HG03460 (cell line): ENCODE results near the gene SLIRP.
A peak's percentile ranks its signal among the peaks of the same experiment; 100 is the strongest.
"Not testable (repeated sequence)": the region's sequence is repeated elsewhere in the genome, so short reads cannot be mapped to it uniquely, and the experiment has no call there.

Source experiments
- ATAC-seq: cut with Tn5 transposase; IDR thresholded peaks from one replicate; pipeline ENCODE4 v1.9.1; 2021; ENCODE audit not compliant: unreplicated experiment

SLIRP gene

DNA sequence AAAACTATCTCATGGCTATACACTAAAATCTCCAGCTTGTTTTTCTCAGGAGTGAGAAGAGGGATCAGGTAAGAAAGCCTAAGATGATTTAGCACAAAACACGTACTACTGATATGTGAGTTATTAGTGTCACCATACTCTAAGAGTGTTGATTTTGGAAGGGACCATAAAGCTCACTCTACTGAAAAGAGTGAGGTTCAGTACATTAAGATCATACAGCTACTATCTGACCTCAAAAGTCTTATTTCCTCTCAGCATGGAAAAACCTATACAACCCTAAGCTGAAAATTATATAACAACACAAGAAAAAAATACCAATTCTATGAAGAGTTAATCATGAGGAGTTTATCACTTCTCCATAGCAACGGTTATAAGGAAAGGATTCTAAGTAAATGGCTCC, 33.5 kb downstream of the SLIRP start:
- ATAC-seq: no peak

DNA sequence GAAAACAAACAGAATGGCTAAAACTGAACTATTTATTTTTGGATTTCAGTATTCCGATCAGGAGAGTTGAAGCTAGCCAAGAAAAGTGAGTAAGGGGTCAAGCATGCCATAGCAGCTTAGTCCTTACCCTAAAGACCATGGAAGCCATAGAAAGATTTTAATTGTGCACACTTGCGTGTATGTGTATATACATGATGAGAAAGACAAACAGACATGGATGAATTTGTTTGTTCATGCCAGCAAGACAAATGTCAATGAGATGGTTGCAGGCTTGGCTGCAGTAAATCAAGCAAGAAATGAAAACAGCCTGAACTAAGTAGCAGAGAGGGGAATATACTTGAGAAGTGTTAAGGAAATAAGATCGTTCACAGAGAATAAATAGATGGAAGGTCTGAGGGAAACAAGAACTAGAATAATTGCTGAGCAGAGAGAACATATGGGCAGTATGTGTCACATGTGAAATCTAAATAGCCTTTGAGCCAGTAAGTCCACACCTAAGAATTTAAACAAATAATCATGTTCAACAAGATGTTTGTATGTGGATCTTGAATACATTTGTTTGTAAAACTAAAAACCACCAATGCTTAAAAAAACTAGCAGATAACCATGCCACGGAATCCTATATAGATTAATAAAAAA, 38.3 kb downstream of the SLIRP start:
- ATAC-seq: no peak

DNA sequence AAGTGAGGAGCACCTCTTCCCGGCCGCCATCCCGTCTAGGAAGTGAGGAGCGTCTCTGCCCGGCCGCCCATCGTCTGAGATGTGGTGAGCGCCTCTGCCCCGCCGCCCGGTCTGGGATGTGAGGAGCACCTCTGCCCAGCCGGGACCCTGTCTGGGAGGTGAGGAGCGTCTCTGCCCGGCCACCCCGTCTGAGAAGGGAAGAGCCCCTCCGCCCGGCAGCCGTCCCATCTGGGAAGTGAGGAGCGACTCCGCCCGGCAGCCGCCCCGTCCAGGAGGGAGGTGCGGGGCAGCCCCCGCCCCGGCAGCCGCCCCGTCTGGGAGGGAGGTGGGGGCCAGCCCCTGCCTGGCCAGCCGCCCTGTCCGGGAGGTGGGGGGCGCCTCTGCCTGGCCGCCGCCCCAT, 39.5 kb downstream of the SLIRP start:
- ATAC-seq: not testable (repeated sequence)

DNA sequence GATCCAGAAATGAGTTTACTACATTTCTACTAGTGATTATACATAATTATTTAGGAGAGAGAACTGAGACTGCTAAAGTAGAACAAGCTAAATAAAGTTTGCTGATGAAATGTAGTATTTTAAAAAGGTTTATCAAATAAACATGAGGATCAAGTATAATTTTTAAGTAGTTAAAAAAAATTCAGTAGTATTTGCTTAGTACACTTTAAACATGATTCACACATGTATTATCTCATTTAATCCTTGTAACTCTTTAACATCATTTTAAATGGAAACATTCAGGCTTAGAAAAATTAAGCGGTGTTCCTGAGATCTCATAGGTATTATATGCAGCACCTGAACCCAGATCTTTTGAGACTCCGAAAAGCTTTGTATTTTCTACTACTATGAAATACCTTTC, 44.4 kb downstream of the SLIRP start:
- no peak for ATAC-seq

DNA sequence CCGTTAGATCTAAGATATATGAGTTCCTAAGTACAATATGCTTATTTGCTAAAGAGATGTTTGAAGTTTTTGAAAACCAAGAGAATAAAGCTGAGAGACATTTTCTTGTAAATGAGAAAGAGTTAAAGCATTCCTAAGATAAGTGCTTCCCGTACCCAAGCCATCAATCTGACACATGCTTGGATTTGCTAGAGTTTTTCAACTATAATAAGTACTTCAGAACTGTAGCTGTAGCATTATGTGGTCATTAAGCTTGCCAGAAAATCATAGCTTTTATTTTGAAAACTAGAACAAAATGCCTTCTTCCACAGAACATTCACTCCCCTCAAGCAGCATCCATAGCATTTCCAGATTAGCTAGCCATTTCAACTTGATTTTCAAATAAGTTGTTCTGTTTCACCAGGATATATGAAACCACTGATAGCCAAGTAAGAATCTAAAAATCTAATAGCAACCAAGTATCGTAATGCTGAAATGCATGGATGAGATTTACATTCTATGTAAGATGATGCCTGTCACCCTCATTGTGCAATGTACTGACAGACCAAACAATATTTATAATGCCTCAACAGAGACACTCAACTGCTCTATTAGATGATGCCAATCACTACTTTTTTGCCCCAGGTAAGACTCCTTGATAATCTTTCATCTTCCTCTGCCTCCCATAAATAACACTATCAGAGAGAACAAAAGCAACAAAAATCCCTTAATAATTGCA, 45.1 kb downstream of the SLIRP start:
- ATAC-seq: no peak

DNA sequence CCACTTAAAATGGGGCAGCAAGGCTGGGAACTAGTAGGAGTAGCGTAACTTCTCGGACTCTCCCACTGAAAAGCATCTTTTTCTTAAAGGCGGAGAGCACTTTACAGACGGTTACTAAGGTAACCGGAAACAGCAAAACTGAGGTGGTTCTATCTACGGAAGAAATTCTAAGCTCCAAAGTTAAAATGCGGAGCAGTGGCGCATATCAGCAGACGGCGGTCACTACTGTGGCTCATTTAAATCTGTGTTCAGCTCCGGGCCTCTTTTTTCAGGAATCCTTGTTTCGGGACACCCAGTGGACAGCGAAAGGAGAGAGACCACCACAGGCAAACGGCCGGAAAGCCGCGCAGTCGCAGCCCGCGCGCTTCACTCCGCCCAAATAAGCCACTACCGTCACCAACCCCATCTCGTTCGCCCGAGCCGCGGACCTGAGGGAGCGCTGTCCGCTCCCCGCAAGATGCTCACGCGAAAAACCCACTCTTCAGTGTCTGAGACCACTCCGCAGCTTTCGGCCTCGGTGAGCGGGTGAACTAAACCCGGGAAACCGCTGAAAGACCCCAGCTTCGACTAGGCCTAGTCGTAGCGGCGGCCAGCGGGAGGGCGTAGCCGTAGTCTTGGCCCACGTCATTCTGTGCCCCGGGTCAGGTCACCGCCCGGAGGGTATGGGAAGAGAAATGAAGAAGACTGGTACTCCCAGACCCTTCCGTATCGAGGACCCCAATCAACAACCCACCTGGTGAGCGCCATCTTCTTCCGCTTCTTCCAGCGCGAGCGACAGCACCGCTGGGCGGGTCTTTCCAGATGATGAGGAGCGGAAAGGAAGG, 52.7 kb downstream of the SLIRP start, which contains the start of gene SNW1:
Gene SNW1 (minus strand): TSS at position 776 of the 824 bp plus-strand sequence. CDS start 29 bp downstream, at position 747.
- peak; percentile 96 for ATAC-seq

DNA sequence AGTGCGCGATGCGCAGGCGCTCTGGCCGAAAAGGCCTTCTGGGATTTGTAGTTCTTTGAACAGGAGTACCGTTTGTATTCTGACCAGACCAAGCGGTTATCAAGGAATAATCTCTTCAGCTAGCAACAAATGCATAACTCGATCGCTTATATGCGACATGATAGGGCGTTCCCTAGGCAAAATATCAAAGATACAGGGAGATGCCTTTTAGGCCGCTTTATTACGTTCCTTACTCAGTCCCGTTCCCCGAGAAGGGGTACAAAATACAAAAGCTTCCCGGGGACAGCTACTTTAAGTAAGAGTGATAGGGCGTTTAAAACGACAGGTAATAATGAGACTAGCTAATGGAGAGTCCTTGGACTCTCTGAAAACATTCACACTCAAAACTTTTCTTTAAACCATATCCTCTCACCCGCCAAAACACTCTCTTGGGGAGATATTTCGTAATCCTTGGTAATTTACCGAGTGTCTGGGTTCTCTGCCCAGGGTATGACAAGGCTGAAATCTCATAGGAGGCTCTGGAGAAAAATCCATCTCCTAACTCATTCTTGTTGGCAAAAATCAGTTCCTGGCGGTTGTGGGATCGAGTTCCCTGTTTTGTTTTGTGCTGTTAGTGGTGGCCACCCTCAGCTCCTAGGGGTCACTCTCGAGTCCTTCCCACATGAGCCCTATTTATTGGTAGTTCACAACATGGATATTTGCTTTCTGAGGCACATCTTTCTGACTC, 53.5 kb downstream of the SLIRP start:
- ATAC-seq: peak; percentile 22

DNA sequence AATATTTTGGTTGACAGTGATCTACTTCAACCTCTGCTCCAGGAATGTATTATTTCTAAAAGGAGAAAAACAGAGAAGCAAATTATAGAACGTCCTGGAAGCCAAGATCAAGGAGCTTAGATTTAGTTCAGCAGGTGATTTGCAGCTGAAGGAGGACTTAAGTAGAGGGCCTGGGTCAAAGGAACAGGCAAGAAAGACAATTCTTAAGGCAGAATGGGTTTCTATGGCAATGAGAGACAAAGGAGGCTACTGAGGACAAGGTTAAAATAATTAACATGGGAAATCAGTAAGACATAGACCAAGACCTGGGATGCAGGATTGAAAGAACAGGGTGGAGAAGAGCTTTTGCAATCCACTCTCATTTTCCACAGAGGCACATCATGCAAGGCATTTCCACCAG, 55.4 kb downstream of the SLIRP start:
- no peak for ATAC-seq

DNA sequence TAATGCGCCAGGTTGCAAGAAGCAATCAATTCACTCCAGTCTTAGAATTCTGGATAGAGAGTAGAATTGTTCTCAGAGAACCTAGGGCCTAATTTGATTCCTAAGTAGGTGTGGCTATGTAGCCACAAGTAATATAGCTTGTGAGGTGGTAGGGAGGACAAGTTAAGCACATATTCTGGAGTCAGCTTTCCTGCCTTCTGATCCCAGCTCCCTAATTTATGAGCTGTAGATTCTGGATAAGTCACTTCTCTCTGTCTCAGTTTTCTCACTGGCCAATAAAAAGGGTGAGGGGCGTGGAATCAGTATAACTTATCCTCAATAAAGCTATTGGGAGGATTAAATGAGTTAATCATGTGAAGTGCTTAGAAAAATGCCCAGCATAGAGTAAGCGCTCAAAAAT, 56.1 kb downstream of the SLIRP start:
- ATAC-seq: no peak
